ENCODE results near the gene WDR33. TPM values are rescaled to one million over a fixed set of nuclear protein-coding genes. Genes with fewer than 3 reads are reported as not detected.
A peak's percentile ranks its signal among the peaks of the same experiment; 100 is the strongest.

The WDR33 gene
- total and polyA plus RNA-seq, 2 of the 13 experiments (the other 11 are each of a cell fraction or from before 2014, with no cell fraction given): 54.9 to 78.2 TPM

DNA sequence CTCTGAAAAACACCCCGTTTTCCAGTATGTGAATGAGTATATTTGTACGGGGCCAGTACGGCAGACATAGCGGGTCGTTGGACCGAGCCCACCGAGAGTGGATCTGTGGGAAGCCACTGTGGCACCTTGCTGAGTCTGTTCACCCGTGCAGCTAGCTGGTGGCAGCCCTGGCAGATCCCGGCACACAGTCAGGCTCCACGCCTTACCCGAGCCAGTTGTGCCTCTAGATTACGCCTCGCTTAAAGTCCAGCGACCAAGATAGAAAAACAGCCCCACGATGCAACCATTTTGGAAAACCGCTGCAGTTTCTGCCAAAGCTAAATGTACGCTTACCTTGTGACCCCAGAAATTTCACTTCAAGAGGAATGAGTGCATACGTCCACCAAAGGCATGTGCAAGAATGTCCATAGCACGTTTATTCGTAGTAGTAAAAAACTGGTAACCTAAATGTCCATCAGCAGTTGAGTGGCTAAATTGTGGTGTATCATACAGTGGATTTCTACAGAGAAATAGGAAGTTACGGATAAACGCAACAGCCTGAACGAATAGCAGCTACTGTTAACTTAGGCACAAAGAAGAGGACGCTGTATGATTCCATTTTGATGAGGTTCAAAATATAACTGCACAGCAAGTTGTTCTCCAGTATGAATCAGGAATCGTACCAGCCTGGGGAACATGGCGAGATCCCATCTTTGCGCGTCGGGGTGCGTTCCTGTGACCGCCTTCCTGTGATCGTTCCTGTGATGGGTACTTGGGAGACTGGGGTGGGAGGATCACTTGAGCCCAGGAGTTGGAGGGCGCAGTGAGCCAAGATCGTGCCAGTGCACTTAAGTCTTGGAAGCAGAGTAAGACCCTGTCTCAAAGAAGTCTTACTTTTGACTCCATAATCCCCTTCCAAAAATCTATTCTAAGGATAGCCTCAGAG is 688 bp upstream of the WDR33 start (continued):
- TF ChIP-seq, protein P1, sequence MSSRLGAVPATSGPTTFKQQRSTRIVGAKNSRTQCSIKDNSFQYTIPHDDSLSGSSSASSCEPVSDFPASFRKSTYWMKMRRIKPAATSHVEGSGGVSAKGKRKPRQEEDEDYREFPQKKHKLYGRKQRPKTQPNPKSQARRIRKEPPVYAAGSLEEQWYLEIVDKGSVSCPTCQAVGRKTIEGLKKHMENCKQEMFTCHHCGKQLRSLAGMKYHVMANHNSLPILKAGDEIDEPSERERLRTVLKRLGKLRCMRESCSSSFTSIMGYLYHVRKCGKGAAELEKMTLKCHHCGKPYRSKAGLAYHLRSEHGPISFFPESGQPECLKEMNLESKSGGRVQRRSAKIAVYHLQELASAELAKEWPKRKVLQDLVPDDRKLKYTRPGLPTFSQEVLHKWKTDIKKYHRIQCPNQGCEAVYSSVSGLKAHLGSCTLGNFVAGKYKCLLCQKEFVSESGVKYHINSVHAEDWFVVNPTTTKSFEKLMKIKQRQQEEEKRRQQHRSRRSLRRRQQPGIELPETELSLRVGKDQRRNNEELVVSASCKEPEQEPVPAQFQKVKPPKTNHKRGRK (CRISPR knock-in tag; IDR thresholded peaks at IDR 0.05): no peak
- TF ChIP-seq ZNF598 (CRISPR knock-in tag; IDR thresholded peaks at IDR 0.05; ENCODE audit: borderline replicate concordance): no peak
- TF ChIP-seq KLF15 (CRISPR knock-in tag; IDR thresholded peaks at IDR 0.05; ENCODE audit: borderline replicate concordance): peak; percentile 79; the same call in 1 of the 2 replicates
- no peak for TF ChIP-seq NONO (IDR thresholded peaks at IDR 0.05)
- no peak for TF ChIP-seq NONO (CRISPR knock-in tag; conservative IDR thresholded peaks at IDR 0.05)
- TF ChIP-seq, protein P2, sequence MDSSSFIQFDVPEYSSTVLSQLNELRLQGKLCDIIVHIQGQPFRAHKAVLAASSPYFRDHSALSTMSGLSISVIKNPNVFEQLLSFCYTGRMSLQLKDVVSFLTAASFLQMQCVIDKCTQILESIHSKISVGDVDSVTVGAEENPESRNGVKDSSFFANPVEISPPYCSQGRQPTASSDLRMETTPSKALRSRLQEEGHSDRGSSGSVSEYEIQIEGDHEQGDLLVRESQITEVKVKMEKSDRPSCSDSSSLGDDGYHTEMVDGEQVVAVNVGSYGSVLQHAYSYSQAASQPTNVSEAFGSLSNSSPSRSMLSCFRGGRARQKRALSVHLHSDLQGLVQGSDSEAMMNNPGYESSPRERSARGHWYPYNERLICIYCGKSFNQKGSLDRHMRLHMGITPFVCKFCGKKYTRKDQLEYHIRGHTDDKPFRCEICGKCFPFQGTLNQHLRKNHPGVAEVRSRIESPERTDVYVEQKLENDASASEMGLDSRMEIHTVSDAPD (CRISPR knock-in tag; IDR thresholded peaks at IDR 0.05): no peak
- TF ChIP-seq ZNF564 (CRISPR knock-in tag; IDR thresholded peaks at IDR 0.05): no peak
- no peak for TF ChIP-seq KLF11 (CRISPR knock-in tag; IDR thresholded peaks at IDR 0.05)
- TF ChIP-seq, protein P3, sequence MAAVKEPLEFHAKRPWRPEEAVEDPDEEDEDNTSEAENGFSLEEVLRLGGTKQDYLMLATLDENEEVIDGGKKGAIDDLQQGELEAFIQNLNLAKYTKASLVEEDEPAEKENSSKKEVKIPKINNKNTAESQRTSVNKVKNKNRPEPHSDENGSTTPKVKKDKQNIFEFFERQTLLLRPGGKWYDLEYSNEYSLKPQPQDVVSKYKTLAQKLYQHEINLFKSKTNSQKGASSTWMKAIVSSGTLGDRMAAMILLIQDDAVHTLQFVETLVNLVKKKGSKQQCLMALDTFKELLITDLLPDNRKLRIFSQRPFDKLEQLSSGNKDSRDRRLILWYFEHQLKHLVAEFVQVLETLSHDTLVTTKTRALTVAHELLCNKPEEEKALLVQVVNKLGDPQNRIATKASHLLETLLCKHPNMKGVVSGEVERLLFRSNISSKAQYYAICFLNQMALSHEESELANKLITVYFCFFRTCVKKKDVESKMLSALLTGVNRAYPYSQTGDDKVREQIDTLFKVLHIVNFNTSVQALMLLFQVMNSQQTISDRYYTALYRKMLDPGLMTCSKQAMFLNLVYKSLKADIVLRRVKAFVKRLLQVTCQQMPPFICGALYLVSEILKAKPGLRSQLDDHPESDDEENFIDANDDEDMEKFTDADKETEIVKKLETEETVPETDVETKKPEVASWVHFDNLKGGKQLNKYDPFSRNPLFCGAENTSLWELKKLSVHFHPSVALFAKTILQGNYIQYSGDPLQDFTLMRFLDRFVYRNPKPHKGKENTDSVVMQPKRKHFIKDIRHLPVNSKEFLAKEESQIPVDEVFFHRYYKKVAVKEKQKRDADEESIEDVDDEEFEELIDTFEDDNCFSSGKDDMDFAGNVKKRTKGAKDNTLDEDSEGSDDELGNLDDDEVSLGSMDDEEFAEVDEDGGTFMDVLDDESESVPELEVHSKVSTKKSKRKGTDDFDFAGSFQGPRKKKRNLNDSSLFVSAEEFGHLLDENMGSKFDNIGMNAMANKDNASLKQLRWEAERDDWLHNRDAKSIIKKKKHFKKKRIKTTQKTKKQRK (IDR thresholded peaks at IDR 0.05; ENCODE audit: low read length): no peak
- no peak for TF ChIP-seq NFRKB (IDR thresholded peaks at IDR 0.05)
- TF ChIP-seq TEAD2 (CRISPR knock-in tag; IDR thresholded peaks at IDR 0.05): no peak
- no peak for TF ChIP-seq NFE2L2 (IDR thresholded peaks at IDR 0.05; ENCODE audit: low read length)
- TF ChIP-seq, protein P4, sequence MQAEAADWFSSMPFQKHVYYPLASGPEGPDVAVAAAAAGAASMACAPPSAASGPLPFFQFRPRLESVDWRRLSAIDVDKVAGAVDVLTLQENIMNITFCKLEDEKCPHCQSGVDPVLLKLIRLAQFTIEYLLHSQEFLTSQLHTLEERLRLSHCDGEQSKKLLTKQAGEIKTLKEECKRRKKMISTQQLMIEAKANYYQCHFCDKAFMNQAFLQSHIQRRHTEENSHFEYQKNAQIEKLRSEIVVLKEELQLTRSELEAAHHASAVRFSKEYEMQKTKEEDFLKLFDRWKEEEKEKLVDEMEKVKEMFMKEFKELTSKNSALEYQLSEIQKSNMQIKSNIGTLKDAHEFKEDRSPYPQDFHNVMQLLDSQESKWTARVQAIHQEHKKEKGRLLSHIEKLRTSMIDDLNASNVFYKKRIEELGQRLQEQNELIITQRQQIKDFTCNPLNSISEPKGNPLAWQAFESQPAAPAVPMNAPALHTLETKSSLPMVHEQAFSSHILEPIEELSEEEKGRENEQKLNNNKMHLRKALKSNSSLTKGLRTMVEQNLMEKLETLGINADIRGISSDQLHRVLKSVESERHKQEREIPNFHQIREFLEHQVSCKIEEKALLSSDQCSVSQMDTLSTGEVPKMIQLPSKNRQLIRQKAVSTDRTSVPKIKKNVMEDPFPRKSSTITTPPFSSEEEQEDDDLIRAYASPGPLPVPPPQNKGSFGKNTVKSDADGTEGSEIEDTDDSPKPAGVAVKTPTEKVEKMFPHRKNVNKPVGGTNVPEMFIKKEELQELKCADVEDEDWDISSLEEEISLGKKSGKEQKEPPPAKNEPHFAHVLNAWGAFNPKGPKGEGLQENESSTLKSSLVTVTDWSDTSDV (CRISPR knock-in tag; IDR thresholded peaks at IDR 0.05): no peak
- no peak for TF ChIP-seq U2AF2 (IDR thresholded peaks at IDR 0.05; ENCODE audit: low read depth, low read length)
- TF ChIP-seq, protein P5, sequence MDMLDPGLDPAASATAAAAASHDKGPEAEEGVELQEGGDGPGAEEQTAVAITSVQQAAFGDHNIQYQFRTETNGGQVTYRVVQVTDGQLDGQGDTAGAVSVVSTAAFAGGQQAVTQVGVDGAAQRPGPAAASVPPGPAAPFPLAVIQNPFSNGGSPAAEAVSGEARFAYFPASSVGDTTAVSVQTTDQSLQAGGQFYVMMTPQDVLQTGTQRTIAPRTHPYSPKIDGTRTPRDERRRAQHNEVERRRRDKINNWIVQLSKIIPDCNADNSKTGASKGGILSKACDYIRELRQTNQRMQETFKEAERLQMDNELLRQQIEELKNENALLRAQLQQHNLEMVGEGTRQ (IDR thresholded peaks at IDR 0.05; ENCODE audit: low read depth, low read length): no peak
- TF ChIP-seq, protein P5 (CRISPR knock-in tag; IDR thresholded peaks at IDR 0.05; ENCODE audit: borderline replicate concordance): no peak
- TF ChIP-seq, protein P6, sequence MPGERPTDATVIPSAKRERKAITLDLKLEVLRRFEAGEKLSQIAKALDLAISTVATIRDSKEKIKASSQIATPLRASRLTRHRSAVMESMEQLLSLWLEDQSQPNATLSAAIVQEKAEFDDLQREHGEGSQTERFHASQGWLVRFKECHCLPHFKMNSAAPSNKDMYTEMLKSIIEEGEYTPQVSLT (CRISPR knock-in tag; IDR thresholded peaks at IDR 0.05; ENCODE audit: borderline replicate concordance, low read depth): no peak
